Hepatocyte (in vitro differentiated cells): ENCODE data around the gene C16orf54. TPM values are rescaled to one million over a fixed set of nuclear protein-coding genes. Genes with fewer than 3 reads are reported as not detected.

Experiments used
- DNase-seq: peaks from one replicate; pipeline ENCODE4 v3.0.0-alpha.2; 2016; ENCODE audit warnings: low spot score
- H2AFZ ChIP-seq: fragments of 200-600 bp; sonication (generic); 2 replicates; pipeline ENCODE4 v1.6.0; 2016; ENCODE audit warnings: antibody characterized with exemption, mild to moderate bottlenecking
- H3K27ac ChIP-seq: fragments of 200-600 bp; sonication (generic); 2 replicates; pipeline ENCODE4 v1.5.1; 2016; ENCODE audit warnings: mild to moderate bottlenecking
- H3K27me3 ChIP-seq: fragments of 200-600 bp; sonication (generic); 2 replicates; pipeline ENCODE4 v1.6.1; 2016
- H3K36me3 ChIP-seq: fragments of 200-600 bp; sonication (generic); replicated peaks from 2 replicates; pipeline ENCODE4 v1.5.1; 2016; ENCODE audit warnings: low read depth; ENCODE audit not compliant: insufficient read depth
- H3K4me1 ChIP-seq: fragments of 200-600 bp; sonication (generic); 2 replicates; pipeline ENCODE4 v1.5.1; 2016; ENCODE audit warnings: mild to moderate bottlenecking, moderate library complexity; ENCODE audit not compliant: insufficient read depth
- H3K4me2 ChIP-seq: fragments of 200-600 bp; sonication (generic); 2 replicates; pipeline ENCODE4 v1.6.0; 2016
- H3K4me3 ChIP-seq: fragments of 200-600 bp; sonication (generic); 2 replicates; pipeline ENCODE4 v1.5.1; 2016; ENCODE audit warnings: mild to moderate bottlenecking
- H3K79me2 ChIP-seq: fragments of 200-600 bp; sonication (generic); 2 replicates; pipeline ENCODE4 v1.6.0; 2017; ENCODE audit warnings: mild to moderate bottlenecking
- H3K9me2 ChIP-seq: fragments of 200-600 bp; sonication (generic); replicated peaks from 2 replicates; pipeline ENCODE4 v1.6.0; 2017; ENCODE audit warnings: mild to moderate bottlenecking; ENCODE audit not compliant: insufficient read depth
- H3K9me3 ChIP-seq: fragments of 200-600 bp; sonication (generic); 2 replicates; pipeline ENCODE4 v1.5.1; 2016; ENCODE audit warnings: low read depth, mild to moderate bottlenecking
- H4K20me1 ChIP-seq: fragments of 200-600 bp; sonication (generic); 2 replicates; pipeline ENCODE4 v1.6.0; 2016; ENCODE audit warnings: mild to moderate bottlenecking; ENCODE audit not compliant: insufficient read depth, poor library complexity, severe bottlenecking
- CTCF ChIP-seq: fragments of 200-600 bp; sonication (generic); IDR thresholded peaks from 2 replicates; pipeline ENCODE4 v1.5.1; 2016; ENCODE audit warnings: antibody characterized with exemption, mild to moderate bottlenecking; ENCODE audit not compliant: poor library complexity
- EZH2 ChIP-seq: fragments of 200-600 bp; sonication (generic); IDR thresholded peaks from 2 replicates; pipeline ENCODE4 v1.6.1; 2016; ENCODE audit warnings: antibody characterized with exemption, mild to moderate bottlenecking, borderline replicate concordance
- EZH2phosphoT487 ChIP-seq: fragments of 200-600 bp; sonication (generic); IDR thresholded peaks from one replicate; pipeline ENCODE4 v1.6.1; 2018; ENCODE audit warnings: antibody characterized with exemption, mild to moderate bottlenecking, low read depth, moderate library complexity; ENCODE audit not compliant: unreplicated experiment, severe bottlenecking
- WGBS: methylation state at CpG from one replicate; pipeline ENCODE4 v1.1.6; 2016; ENCODE audit warnings: low lambda C conversion rate; ENCODE audit errors: missing lambda C conversion rate; 5-methylcytosine and 5-hydroxymethylcytosine counted together
- polyA plus RNA-seq: library from polyadenylated mRNA; unstranded; fragments of >200 nt; fragmentation: Nextera tagmentation; extraction: Ambion mirVana; gene quantifications from 2 replicates; pipeline ENCODE4 v1.2.1, GENCODE V29; 2016
- total RNA-seq: library from RNA; depleted of rRNA; stranded (reverse); fragments of >200 nt; gene quantifications from 2 replicates; pipeline ENCODE4 v1.2.3, GENCODE V29; 2014

The C16orf54 gene
- total and polyA plus RNA-seq, 2 experiments from 2014 or later, result 0.10 to 0.16 TPM

GRCh38 chr16:29698484-29699323 lies 47.1 kb downstream of the C16orf54 start:
- H3K27ac ChIP-seq, result no peak overlapping the region
- no peak for DNase-seq
- TF ChIP-seq EZH2phosphoT487, result no peak
- TF ChIP-seq EZH2, result no peak
- no peak for TF ChIP-seq CTCF
- no peak overlapping the region for H3K4me3 ChIP-seq
- H2AFZ ChIP-seq, result no peak overlapping the region
- H3K4me2 ChIP-seq, result no peak overlapping the region
- no peaks in the 10 kb centered on the region for H3K4me1 ChIP-seq
- H3K27me3 ChIP-seq, result no peaks in the 10 kb centered on the region
- H4K20me1 ChIP-seq, result peaks cover 11% of the 10 kb centered on the region
- H3K79me2 ChIP-seq, result peaks cover 6% of the 10 kb centered on the region
- H3K36me3 ChIP-seq, result no peaks in the 10 kb centered on the region
- WGBS, result 93% methylated on average over 17 of the region's 17 CpGs
- H3K9me3 ChIP-seq, result no peaks in the 10 kb centered on the region
- H3K9me2 ChIP-seq, result no peaks in the 10 kb centered on the region

DNA sequence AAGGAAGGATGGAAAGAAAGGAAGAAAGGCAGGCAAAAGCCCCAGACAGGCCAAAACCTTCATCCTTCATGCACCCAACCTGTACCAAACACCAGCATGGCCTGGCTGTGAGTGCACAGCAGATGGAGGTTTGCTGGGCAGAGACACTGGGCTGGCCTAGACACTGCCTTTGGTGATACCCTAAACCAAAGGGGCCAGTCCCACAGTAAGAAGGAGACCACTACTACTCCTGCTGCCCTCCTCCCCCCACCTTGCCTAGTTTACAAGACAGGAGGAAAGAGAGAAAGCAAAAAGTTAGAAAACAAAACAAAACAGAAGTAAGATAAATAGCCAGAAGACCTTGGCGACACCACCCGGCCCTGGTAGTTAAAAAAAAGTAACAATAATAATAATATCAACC lies 47.7 kb downstream of the C16orf54 start:
- Histone ChIP-seq H3K4me2 (no peak overlapping the region), H3K36me3 (no peaks in the 10 kb centered on the region), H3K4me1 (no peaks in the 10 kb centered on the region), H3K9me3 (no peaks in the 10 kb centered on the region), H3K9me2 (no peaks in the 10 kb centered on the region), H4K20me1 (peaks cover 14% of the 10 kb centered on the region), H3K27me3 (no peaks in the 10 kb centered on the region), H2AFZ (no peak overlapping the region), H3K79me2 (peaks cover 12% of the 10 kb centered on the region), H3K4me3 (no peak overlapping the region), H3K27ac (no peak overlapping the region)
- TF ChIP-seq CTCF (no peak), EZH2 (no peak), EZH2phosphoT487 (no peak)
- no peak for DNase-seq
- 98% methylated on average over 2 of the region's 2 CpGs for WGBS

- Histone ChIP-seq H3K36me3 (no peaks in the 10 kb centered on the region), H3K4me1 (no peaks in the 10 kb centered on the region), H3K79me2 (peaks cover 19% of the 10 kb centered on the region), H3K4me2 (no peak overlapping the region), H3K27ac (no peak overlapping the region), H3K9me3 (no peaks in the 10 kb centered on the region), H3K27me3 (no peaks in the 10 kb centered on the region), H2AFZ (no peak overlapping the region), H4K20me1 (peaks cover 20% of the 10 kb centered on the region), H3K9me2 (no peaks in the 10 kb centered on the region), H3K4me3 (no peak overlapping the region)
- WGBS, result 96% methylated on average over 7 of the region's 7 CpGs
- no peak for TF ChIP-seq EZH2phosphoT487
- no peak for TF ChIP-seq EZH2
- no peak for TF ChIP-seq CTCF
- no peak for DNase-seq
These were observed 48.4 kb downstream of the C16orf54 start for GRCh38 chr16:29697391-29697790.
